CD4-positive, alpha-beta T cell treated with Interleukin-15 for 1 hour (primary cell): Measurements from ENCODE around the gene SCN10A.

Experiments
- DNase-seq: peaks from one replicate; pipeline ENCODE4 v3.0.0-alpha.2; 2020

The SCN10A gene

GRCh38 chr3:38649500-38650247, 166.3 kb downstream of the SCN10A start, which contains the start of gene SCN5A:
Gene SCN5A, minus strand, starts transcription at chr3:38649687. Its CDS starts 16,380 bp downstream, at chr3:38633307.
- peak; percentile 43 for DNase-seq

GRCh38 chr3:38648659-38649499, 167.1 kb downstream of the SCN10A start:
- no peak for DNase-seq

- DNase-seq, result no peak
Observed at GRCh38 chr3:38648024-38648658, 167.9 kb downstream of the SCN10A start.

GRCh38 chr3:38647217-38647970, 168.6 kb downstream of the SCN10A start:
- DNase-seq, result no peak
